Measurements from ENCODE around the gene GALR2. TPM values are rescaled to one million over a fixed set of nuclear protein-coding genes. Genes with fewer than 3 reads are reported as not detected.

The GALR2 gene
- total RNA-seq, 1 donor from 2014 or later: 0.94 TPM

DNA sequence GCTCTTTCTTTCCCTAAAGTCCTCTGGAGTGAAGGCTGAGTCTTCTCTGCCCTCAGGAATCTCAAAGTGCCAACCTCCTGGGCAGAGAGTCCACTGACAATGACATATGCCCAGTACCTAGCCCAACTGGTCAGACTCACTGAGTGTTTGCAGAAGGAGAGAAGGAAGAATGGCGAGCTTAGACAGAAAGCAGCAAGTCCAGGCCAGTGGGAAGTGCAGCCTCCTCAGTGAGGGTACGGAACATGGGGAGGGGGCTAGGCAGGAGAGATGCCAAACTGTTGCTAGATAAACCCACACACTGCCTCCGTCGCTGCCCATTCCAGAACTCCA, 28.3 kb downstream of the GALR2 start:
- H3K36me3 Mint-ChIP-seq: peaks cover 12% of the 10 kb centered on the region
- TF ChIP-seq, protein P1, sequence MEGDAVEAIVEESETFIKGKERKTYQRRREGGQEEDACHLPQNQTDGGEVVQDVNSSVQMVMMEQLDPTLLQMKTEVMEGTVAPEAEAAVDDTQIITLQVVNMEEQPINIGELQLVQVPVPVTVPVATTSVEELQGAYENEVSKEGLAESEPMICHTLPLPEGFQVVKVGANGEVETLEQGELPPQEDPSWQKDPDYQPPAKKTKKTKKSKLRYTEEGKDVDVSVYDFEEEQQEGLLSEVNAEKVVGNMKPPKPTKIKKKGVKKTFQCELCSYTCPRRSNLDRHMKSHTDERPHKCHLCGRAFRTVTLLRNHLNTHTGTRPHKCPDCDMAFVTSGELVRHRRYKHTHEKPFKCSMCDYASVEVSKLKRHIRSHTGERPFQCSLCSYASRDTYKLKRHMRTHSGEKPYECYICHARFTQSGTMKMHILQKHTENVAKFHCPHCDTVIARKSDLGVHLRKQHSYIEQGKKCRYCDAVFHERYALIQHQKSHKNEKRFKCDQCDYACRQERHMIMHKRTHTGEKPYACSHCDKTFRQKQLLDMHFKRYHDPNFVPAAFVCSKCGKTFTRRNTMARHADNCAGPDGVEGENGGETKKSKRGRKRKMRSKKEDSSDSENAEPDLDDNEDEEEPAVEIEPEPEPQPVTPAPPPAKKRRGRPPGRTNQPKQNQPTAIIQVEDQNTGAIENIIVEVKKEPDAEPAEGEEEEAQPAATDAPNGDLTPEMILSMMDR (conservative IDR thresholded peaks at IDR 0.05): no peak
- no peaks in the 10 kb centered on the region for H3K27me3 Mint-ChIP-seq
- H3K4me3 Mint-ChIP-seq: peak overlapping the region; percentile 93
- H3K4me1 Mint-ChIP-seq (ENCODE audit: unreplicated experiment): peaks cover 16% of the 10 kb centered on the region
- H3K9me3 Mint-ChIP-seq: no peaks in the 10 kb centered on the region
- no peak for DNase-seq (ENCODE audit: extremely low spot score, unreplicated experiment)
- peak overlapping the region; percentile 93 for H3K27ac Mint-ChIP-seq

DNA sequence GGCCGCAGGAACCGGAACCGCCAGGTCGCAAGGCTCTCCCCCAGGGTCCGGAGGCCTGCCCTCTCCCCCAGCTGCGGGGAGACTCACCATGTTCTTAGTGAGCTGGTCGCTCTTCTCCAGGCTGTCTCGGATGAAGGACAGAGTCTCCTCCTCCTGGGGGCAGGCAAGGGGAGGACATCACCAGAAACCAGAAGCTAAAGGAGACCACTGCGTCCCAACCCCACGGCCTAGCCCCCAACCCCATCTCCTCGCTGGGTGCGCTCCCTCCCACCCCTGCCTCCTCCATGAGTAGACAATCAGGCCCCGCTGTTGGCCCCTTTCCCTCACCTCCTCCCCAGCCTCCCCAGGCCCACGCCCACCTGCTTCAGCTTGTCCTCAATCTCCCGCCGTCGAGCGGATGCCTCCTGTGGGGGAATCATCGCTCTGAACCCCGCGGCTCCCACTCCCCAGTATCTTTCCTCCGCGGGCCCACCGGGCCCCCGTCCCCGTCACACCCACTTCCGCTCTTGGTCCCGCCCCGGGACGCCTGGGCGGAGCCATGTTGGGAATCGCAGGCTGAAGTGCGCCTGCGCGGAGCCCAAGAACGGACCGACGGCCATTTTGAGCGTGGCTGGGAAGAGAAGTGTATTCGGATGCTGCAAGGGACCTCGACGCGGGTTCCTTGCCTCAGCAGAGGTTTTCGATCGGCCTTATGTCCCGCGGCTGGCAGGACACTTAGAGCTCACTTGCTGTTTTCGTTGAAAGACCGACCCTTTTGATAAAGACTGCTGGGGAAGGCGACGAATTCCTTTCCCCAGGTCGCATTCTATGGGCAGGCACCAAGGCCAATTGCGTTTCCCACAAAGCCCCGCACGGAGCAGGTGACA, 28.9 kb downstream of the GALR2 start, which contains the start of gene EXOC7:
Gene EXOC7, minus strand, starts transcription at position 514 of the 866 bp plus-strand sequence. Its CDS starts 95 bp downstream, at position 419.
- TF ChIP-seq, protein P1 (conservative IDR thresholded peaks at IDR 0.05): peak; percentile 42
- Mint-ChIP-seq H3K4me1 (ENCODE audit: unreplicated experiment) (peaks cover 16% of the 10 kb centered on the region), H3K9me3 (no peaks in the 10 kb centered on the region), H3K27ac (peak within 1 kb of the TSS; percentile 93), H3K4me3 (peak within 1 kb of the TSS; percentile 93), H3K36me3 (peaks cover 12% of the 10 kb centered on the region), H3K27me3 (no peaks in the 10 kb centered on the region)
- peak; percentile 96 for DNase-seq (ENCODE audit: extremely low spot score, unreplicated experiment)

DNA sequence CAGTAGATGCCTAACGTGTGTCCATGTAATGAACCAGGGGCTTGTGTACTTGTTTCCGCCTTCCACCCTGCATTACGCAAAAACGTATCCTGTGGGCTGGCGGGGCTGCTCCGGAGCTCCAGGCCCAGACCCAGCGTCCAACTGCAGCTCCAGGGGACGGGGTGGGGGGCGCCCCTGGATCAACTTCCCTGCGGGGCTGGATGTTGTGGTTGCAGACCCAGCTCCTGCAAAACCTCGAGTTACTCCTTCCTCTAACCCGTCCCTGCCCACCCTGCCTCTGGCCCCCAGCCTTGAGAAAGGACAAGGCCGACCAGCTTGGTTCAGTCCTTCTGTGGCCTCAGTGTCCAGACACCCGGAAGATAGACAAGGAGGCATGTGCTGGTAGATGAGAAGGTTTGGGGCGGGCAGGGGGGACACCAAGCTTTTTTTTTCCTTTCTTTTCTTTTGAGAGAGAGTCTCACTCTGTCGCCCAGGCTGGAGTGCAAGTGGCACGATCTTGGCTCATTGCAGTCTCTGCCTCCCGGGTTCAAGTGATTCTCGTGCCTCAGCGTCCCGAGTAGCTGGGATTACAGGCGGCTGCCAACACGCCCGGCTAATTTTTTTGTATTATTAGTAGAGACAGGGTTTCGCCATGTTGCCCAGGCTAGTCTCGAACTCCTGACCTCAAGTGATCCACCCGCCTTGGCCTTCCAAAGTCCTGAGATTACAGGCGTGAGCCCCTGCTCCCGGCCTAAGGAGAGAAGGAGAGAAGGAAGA, 29.7 kb downstream of the GALR2 start:
- TF ChIP-seq, protein P1 (conservative IDR thresholded peaks at IDR 0.05): no peak
- no peaks in the 10 kb centered on the region for H3K9me3 Mint-ChIP-seq
- DNase-seq (ENCODE audit: extremely low spot score, unreplicated experiment): peak; percentile 65
- peaks cover 16% of the 10 kb centered on the region for H3K4me1 Mint-ChIP-seq (ENCODE audit: unreplicated experiment)
- no peaks in the 10 kb centered on the region for H3K27me3 Mint-ChIP-seq
- peaks cover 11% of the 10 kb centered on the region for H3K36me3 Mint-ChIP-seq
- peak overlapping the region; percentile 93 for H3K27ac Mint-ChIP-seq
- H3K4me3 Mint-ChIP-seq: peak overlapping the region; percentile 93

DNA sequence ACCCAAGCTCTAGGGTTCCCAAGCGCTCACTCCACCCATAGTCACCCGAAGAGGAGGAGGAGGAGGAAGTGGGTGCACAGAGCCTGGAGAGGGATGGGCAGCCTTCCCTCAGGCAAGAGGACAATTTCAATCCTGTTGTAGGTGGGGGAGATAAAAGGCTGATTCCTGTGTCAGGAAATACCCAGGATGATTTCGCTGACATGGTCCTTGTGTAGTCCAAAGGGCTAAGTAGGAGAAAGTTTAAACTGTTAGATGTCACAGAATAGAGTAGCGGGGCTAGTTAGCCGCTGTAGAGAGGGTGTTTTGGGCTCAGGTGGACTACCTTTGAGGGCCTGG, 30.3 kb downstream of the GALR2 start:
- H3K4me3 Mint-ChIP-seq: peak overlapping the region; percentile 72
- TF ChIP-seq, protein P1 (conservative IDR thresholded peaks at IDR 0.05): no peak
- no peak for DNase-seq (ENCODE audit: extremely low spot score, unreplicated experiment)
- no peak overlapping the region for H3K27ac Mint-ChIP-seq
- peaks cover 16% of the 10 kb centered on the region for H3K4me1 Mint-ChIP-seq (ENCODE audit: unreplicated experiment)
- H3K36me3 Mint-ChIP-seq: peaks cover 7% of the 10 kb centered on the region
- no peaks in the 10 kb centered on the region for H3K27me3 Mint-ChIP-seq
- no peaks in the 10 kb centered on the region for H3K9me3 Mint-ChIP-seq

DNA sequence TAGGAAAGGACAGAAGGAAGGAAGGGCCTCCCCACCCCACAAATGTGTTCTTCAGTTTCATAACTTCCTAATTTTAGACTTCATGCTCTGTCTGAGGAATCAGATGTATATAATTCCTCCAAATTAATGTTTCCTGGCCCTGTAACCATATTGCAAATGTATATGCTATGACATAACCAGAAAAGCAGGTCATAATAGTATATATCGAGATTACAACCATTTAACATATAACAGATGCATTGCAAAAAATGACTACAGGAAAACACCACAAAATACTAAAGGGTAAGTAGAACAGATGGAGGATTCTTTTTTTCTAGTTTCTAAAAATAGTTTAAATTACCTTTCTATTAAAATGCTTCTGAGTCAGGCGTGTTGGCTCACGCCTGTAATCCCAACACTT, 32.1 kb downstream of the GALR2 start:
- no peak for DNase-seq (ENCODE audit: extremely low spot score, unreplicated experiment)
- no peaks in the 10 kb centered on the region for H3K9me3 Mint-ChIP-seq
- H3K27ac Mint-ChIP-seq: peak overlapping the region; percentile 55
- H3K27me3 Mint-ChIP-seq: no peaks in the 10 kb centered on the region
- H3K4me1 Mint-ChIP-seq (ENCODE audit: unreplicated experiment): peaks cover 16% of the 10 kb centered on the region
- peaks cover under 1% of the 10 kb centered on the region for H3K36me3 Mint-ChIP-seq
- TF ChIP-seq, protein P1 (conservative IDR thresholded peaks at IDR 0.05): no peak
- no peak overlapping the region for H3K4me3 Mint-ChIP-seq

Measured in type B pancreatic cell (in vitro differentiated cells).